HG02852 (cell line): Measurements from ENCODE around the gene NCR2.

Experiments
- ATAC-seq: cut with Tn5 transposase; IDR thresholded peaks from one replicate; pipeline ENCODE4 v1.9.1; 2021; ENCODE audit warnings: mild to moderate bottlenecking, moderate library complexity; ENCODE audit not compliant: unreplicated experiment

Gene NCR2

DNA sequence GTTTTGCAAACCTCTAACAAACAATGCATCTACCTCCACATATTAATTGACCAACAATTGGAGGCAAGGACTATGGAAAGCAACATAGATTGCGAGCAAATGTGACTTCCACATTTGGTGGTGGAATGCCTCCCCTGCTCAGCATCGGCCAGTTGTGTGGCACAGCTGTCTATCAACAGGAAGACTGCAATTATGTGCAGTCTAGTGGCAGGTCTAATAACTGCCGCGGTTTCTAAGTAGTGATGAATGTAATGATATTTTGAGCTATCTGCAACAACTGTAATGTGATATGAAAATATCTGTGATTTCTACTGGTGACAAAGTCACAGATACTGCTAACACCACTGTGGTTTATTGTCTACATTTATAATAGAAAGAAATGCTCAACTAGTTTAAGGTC is 56.8 kb downstream of the NCR2 start:
- no peak for ATAC-seq

DNA sequence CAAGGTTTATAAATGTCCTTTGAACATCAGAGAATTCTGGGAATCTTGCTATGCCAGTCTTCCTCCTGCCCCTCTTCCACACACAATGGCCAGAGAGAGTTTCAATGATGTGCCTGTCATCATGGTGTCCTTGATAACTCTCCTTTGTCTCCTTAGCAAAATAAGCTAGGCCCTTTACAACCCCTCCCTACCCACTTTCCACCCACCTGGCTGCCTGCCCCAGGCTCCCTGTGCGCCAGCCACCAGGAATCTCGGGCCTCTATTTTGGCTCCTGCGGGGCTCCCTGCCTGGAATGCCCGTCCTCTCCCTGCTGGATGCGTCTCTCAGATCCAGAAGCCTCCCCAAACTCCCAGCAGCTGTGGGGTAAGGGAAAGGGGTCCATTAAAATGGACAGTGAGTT is 60.9 kb downstream of the NCR2 start:
- ATAC-seq, result no peak

DNA sequence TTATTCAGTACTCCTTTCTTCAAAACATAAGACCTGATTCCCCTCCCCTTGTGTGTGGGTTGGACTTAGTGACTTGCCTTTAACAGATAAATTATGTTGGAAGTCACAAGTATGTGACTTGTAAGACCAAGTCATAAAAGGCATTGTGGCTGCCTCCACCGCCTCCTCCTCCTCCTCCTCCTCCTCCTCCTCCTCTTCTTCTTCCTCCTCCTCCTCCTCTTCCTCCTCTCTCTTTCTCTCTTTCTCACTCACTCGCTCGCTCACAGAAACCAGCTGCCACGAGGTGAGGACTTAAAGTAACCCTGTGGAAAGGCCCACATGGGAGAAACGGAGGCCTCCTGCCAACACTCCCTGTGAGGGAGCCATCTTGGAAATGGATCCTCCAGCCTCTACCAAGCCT is 64.0 kb downstream of the NCR2 start:
- ATAC-seq, result no peak
